ENCODE data around the gene SHISAL1. TPM values are rescaled to one million over a fixed set of nuclear protein-coding genes. Genes with fewer than 3 reads are reported as not detected.

SHISAL1 gene
- total RNA-seq, 4 donors from 2014 or later: 0.17 to 0.89 (median 0.22) TPM

GRCh38 chr22:44269757-44270555 lies 42.8 kb downstream of the SHISAL1 start:
- DNase-seq (ENCODE audit: low spot score in 2 of 2): no peak
- WGBS: 85% methylated on average over 17 of the region's 17 CpGs
- H3K27me3 ChIP-seq: peaks cover 19% of the 10 kb centered on the region
- TF ChIP-seq POLR2A (IDR thresholded peaks at IDR 0.05): no peak
- TF ChIP-seq POLR2AphosphoS5 (IDR thresholded peaks at IDR 0.05): no peak
- no peak for TF ChIP-seq EP300 (IDR thresholded peaks at IDR 0.05)
- no peak for TF ChIP-seq CTCF (IDR thresholded peaks at IDR 0.05)
- no peak overlapping the region for H3K27ac ChIP-seq
- H3K36me3 ChIP-seq: no peaks in the 10 kb centered on the region
- no peaks in the 10 kb centered on the region for H3K4me1 ChIP-seq
- H3K9me3 ChIP-seq: no peaks in the 10 kb centered on the region
- no peak overlapping the region for H3K4me3 ChIP-seq

- no peaks in the 10 kb centered on the region for H3K9me3 ChIP-seq
These were observed 43.6 kb downstream of the SHISAL1 start for GRCh38 chr22:44269117-44269498.

GRCh38 chr22:44268431-44269116 lies 44.2 kb downstream of the SHISAL1 start:
- Histone ChIP-seq H3K4me3 (no peak overlapping the region), H3K36me3 (no peaks in the 10 kb centered on the region), H3K9me3 (no peaks in the 10 kb centered on the region), H3K27me3 (peaks cover 20% of the 10 kb centered on the region), H3K27ac (no peak overlapping the region), H3K4me1 (no peaks in the 10 kb centered on the region)
- no peak for TF ChIP-seq POLR2AphosphoS5 (IDR thresholded peaks at IDR 0.05)
- TF ChIP-seq POLR2A (IDR thresholded peaks at IDR 0.05): no peak
- no peak for TF ChIP-seq EP300 (IDR thresholded peaks at IDR 0.05)
- TF ChIP-seq CTCF (IDR thresholded peaks at IDR 0.05): no peak
- WGBS: 83% methylated on average over 18 of the region's 18 CpGs
- no peak for DNase-seq (ENCODE audit: low spot score in 2 of 2)

More at GRCh38 chr22:44269117-44269498, 43.6 kb downstream of the SHISAL1 start:
- no peak overlapping the region for H3K27ac ChIP-seq
- no peaks in the 10 kb centered on the region for H3K4me1 ChIP-seq
- WGBS: 86% methylated on average over 4 of the region's 5 CpGs
- no peak overlapping the region for H3K4me3 ChIP-seq
- peaks cover 20% of the 10 kb centered on the region for H3K27me3 ChIP-seq
- no peaks in the 10 kb centered on the region for H3K36me3 ChIP-seq
- TF ChIP-seq EP300 (IDR thresholded peaks at IDR 0.05) (no peak), POLR2AphosphoS5 (IDR thresholded peaks at IDR 0.05) (no peak), POLR2A (IDR thresholded peaks at IDR 0.05) (no peak), CTCF (IDR thresholded peaks at IDR 0.05) (no peak)
- DNase-seq (ENCODE audit: low spot score in 2 of 2): no peak

- WGBS: 83% methylated on average over 5 of the region's 5 CpGs
These were observed 44.9 kb downstream of the SHISAL1 start for GRCh38 chr22:44267856-44268255.

More at GRCh38 chr22:44267856-44268255, 44.9 kb downstream of the SHISAL1 start:
- Histone ChIP-seq H3K4me1 (no peaks in the 10 kb centered on the region), H3K27ac (no peak overlapping the region), H3K27me3 (peaks cover 20% of the 10 kb centered on the region), H3K4me3 (no peak overlapping the region), H3K36me3 (no peaks in the 10 kb centered on the region), H3K9me3 (no peaks in the 10 kb centered on the region)
- TF ChIP-seq EP300 (IDR thresholded peaks at IDR 0.05) (no peak), CTCF (IDR thresholded peaks at IDR 0.05) (no peak), POLR2A (IDR thresholded peaks at IDR 0.05) (no peak), POLR2AphosphoS5 (IDR thresholded peaks at IDR 0.05) (no peak)
- no peak for DNase-seq (ENCODE audit: low spot score in 2 of 2)
